Osteocyte (in vitro differentiated cells): ENCODE measurements around the gene PRPS1. TPM values are rescaled to one million over a fixed set of nuclear protein-coding genes. Genes with fewer than 3 reads are reported as not detected.
A peak's percentile ranks its signal among the peaks of the same experiment; 100 is the strongest.

Experiments used
- DNase-seq: peaks from one replicate; pipeline ENCODE4 v3.0.0; 2021; ENCODE audit warnings: mixed read lengths; ENCODE audit not compliant: unreplicated experiment; ENCODE audit errors: extremely low spot score
- H3K27ac Mint-ChIP-seq: one replicate; pipeline ENCODE4 v1.8.0; 2021; ENCODE audit warnings: mild to moderate bottlenecking, mixed read lengths; ENCODE audit not compliant: unreplicated experiment
- H3K27me3 Mint-ChIP-seq: one replicate; pipeline ENCODE4 v1.8.0; 2021; ENCODE audit warnings: mixed read lengths; ENCODE audit not compliant: unreplicated experiment
- H3K36me3 Mint-ChIP-seq: one replicate; pipeline ENCODE4 v1.8.0; 2021; ENCODE audit warnings: mixed read lengths; ENCODE audit not compliant: unreplicated experiment
- H3K4me1 Mint-ChIP-seq: one replicate; pipeline ENCODE4 v1.8.0; 2021; ENCODE audit warnings: mixed read lengths; ENCODE audit not compliant: unreplicated experiment
- H3K4me3 Mint-ChIP-seq: one replicate; pipeline ENCODE4 v1.8.0; 2021; ENCODE audit warnings: mild to moderate bottlenecking, moderate library complexity, mixed read lengths; ENCODE audit not compliant: unreplicated experiment
- H3K9me3 Mint-ChIP-seq: one replicate; pipeline ENCODE4 v1.8.0; 2021; ENCODE audit warnings: mixed read lengths; ENCODE audit not compliant: unreplicated experiment
- total RNA-seq: library from RNA; stranded (reverse); gene quantifications from 2 replicates; pipeline ENCODE4 v1.2.1, GENCODE V29; 2021
- TF ChIP-seq, protein P1 (sequence below): fragments of 200-600 bp; sonication (generic); IDR thresholded peaks from 2 replicates; pipeline ENCODE4 v1.5.0; 2021; ENCODE audit warnings: antibody characterized with exemption, mild to moderate bottlenecking, moderate library complexity

PRPS1 gene
- total RNA-seq, 1 donor from 2014 or later, result 27.6 TPM

DNA sequence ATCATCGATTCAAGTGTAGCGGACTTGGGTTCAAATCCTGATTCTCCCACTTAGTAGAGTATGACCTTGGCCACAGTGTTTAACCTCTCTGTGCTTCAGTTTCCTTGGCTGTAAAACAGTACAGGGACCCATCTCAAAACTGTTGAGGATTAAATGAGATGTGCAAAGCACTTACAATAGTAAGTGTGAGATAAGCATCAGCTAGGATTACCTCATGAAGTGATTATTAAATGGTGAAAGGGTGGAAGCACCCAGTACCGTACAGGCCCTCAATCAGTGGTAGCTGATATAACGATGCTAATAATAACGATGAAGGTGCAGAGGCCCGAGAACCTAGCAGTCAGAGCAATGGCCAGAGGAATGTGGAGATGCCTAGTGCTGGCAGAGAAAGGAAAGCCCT is 45.1 kb downstream of the PRPS1 start:
- Mint-ChIP-seq H3K36me3 (no peaks in the 10 kb centered on the region), H3K4me1 (peaks cover 58% of the 10 kb centered on the region), H3K9me3 (no peaks in the 10 kb centered on the region), H3K4me3 (no peak overlapping the region), H3K27me3 (no peaks in the 10 kb centered on the region), H3K27ac (peak overlapping the region; percentile 98)
- TF ChIP-seq, protein P1, sequence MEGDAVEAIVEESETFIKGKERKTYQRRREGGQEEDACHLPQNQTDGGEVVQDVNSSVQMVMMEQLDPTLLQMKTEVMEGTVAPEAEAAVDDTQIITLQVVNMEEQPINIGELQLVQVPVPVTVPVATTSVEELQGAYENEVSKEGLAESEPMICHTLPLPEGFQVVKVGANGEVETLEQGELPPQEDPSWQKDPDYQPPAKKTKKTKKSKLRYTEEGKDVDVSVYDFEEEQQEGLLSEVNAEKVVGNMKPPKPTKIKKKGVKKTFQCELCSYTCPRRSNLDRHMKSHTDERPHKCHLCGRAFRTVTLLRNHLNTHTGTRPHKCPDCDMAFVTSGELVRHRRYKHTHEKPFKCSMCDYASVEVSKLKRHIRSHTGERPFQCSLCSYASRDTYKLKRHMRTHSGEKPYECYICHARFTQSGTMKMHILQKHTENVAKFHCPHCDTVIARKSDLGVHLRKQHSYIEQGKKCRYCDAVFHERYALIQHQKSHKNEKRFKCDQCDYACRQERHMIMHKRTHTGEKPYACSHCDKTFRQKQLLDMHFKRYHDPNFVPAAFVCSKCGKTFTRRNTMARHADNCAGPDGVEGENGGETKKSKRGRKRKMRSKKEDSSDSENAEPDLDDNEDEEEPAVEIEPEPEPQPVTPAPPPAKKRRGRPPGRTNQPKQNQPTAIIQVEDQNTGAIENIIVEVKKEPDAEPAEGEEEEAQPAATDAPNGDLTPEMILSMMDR, result no peak
- no peak for DNase-seq

DNA sequence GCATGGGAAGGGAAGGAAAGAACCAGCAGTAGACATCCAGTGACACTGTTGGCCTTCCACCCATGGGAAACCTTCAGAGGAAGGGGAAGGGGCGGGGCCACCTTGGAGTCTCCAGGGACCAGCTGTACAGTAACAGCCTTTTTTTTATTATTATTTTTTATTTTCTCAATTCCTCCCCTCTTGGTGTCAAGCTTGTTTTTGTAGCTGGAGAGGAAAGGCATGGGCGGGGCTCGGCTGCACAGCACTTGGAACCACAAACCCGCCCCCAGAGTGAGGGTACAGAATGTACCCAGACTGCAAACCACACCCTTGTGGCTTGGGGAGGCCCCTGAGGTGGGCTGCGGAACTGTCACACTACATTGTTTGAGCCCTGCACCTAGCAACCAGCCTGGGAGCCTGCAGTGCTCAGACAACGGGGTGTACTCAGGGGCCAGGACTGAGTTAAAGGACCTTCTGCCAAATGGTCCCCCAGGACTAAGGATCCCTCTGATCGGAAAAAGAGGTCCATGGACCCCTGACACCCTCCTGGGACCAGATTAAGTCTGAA is 45.7 kb downstream of the PRPS1 start:
- peak overlapping the region; percentile 98 for H3K27ac Mint-ChIP-seq
- H3K4me1 Mint-ChIP-seq, result peaks cover 58% of the 10 kb centered on the region
- H3K4me3 Mint-ChIP-seq, result peak overlapping the region; percentile 77
- peak; percentile 95 for DNase-seq
- no peaks in the 10 kb centered on the region for H3K9me3 Mint-ChIP-seq
- H3K27me3 Mint-ChIP-seq, result no peaks in the 10 kb centered on the region
- TF ChIP-seq, protein P1, result no peak
- no peaks in the 10 kb centered on the region for H3K36me3 Mint-ChIP-seq

DNA sequence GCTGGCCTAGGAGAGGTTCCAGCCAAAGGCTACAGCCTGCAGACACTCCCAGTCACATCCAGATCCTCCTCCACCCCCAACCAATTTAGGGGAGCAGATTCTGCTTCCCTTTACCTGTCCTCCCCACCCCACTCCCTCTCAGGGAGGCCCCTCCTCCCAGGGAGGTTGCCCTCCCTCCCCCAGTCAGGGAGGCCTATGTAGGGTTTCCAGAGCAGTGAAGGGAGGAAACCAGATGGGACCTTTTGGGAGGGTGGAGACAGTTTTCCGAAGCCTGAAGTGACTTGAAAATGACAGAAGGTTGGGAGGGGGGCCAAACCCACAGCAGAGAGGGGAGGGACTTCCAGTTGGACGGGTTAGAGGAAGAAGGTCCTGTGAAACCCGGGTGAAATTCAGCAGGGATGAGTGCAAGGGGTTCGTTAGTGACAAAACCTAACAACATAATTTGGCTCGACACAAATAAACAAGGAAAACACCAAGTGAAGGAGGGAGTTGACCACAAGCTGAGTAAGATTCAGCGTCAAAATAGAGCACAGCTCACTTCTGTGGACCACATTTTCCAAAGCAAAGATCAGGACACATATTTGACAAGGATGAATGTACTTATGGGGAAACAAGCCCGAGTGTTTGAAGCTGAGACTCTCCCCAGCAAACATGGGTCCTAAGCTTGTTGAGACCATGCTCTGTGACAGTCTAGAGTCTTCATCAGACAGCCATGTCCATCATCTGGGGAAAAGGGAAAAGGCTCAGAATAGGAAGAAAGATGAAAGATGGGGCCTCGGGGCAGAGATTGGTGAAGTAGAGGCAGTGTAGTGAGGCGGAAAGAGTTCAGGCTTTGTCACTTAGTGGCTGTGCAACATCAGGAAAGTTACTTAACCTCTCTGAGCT is 46.4 kb downstream of the PRPS1 start:
- no peaks in the 10 kb centered on the region for H3K9me3 Mint-ChIP-seq
- peak overlapping the region; percentile 77 for H3K4me3 Mint-ChIP-seq
- H3K4me1 Mint-ChIP-seq, result peaks cover 57% of the 10 kb centered on the region
- no peaks in the 10 kb centered on the region for H3K36me3 Mint-ChIP-seq
- H3K27ac Mint-ChIP-seq, result peak overlapping the region; percentile 98
- DNase-seq, result no peak
- TF ChIP-seq, protein P1, result no peak
- no peaks in the 10 kb centered on the region for H3K27me3 Mint-ChIP-seq

DNA sequence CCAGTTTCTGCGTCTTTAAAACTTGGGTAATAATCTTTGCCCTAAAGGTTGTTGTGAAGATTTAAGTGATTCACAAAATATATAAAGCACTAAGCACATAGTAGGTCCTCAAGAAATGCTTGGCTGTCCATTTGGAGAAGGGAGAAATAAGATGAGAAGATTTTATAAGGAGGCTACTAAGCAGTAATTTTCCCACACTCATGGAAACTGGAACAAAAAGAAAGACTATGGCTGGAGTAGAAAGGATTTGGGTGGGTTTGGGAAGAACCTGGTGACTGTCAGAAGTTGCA is 47.0 kb downstream of the PRPS1 start:
- no peak for DNase-seq
- TF ChIP-seq, protein P1, result no peak
- Mint-ChIP-seq H3K4me1 (peaks cover 61% of the 10 kb centered on the region), H3K27ac (peak overlapping the region; percentile 98), H3K36me3 (no peaks in the 10 kb centered on the region), H3K4me3 (peak overlapping the region; percentile 77), H3K9me3 (peaks cover under 1% of the 10 kb centered on the region), H3K27me3 (no peaks in the 10 kb centered on the region)

DNA sequence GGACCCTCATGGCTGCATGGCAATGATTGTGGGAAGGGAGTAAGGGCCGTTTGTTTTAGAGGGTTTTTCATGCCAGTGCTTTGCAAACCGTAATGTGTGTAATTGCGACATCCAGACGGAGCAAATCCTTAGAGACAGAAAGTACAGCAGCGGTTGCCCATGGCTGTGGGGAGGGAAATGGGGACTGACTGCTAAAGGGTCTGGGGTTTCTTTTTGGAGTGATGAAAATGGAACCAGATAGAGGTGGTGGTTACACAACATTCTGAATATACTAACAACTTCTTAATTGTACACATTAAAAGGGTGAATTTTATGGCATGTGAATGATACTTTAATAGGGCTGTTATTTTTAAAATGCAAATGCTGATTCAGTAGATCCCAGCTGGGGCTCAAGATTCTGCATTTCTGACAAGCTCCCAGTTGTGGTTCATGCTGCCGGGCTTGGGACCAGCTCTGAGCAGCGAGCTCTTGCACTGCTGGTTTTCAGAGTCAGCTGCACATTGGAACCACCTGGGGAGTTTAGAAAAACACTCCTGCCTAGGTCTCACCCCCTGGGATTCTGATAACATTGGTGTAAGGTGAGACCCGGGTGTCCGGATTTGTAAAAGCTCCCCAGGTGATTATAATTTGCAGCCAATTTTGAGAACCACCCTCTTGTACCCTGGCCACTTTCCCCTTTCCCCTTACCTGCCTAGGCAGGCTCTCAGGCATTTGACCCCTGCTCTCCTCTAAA is 47.7 kb downstream of the PRPS1 start:
- Mint-ChIP-seq H3K4me1 (peaks cover 61% of the 10 kb centered on the region), H3K27ac (peak overlapping the region; percentile 98), H3K27me3 (no peaks in the 10 kb centered on the region), H3K36me3 (no peaks in the 10 kb centered on the region), H3K4me3 (peak overlapping the region; percentile 77), H3K9me3 (peaks cover 8% of the 10 kb centered on the region)
- TF ChIP-seq, protein P1, result no peak
- DNase-seq, result no peak
